Transverse colon (tissue), 4 donors: ENCODE data around the gene HBEGF.

Source experiments
- CTCF ChIP-seq, 5 experiments: fragments of 200-600 bp in 3 of 5; fragments of 450-650 bp in 2 of 5; sonication (generic) in 3 of 5; IDR thresholded peaks; 1 replicate in 2 of 5; 2 replicates in 3 of 5; pipeline ENCODE4 v1.5.1; 2016 to 2017; ENCODE audit warnings: antibody characterized with exemption in 5 of 5, inconsistent platforms in 3 of 5, mild to moderate bottlenecking in 2 of 5, moderate library complexity in 1 of 5
- EP300 ChIP-seq: sonication (generic); formaldehyde crosslinking; IDR thresholded peaks from one replicate; pipeline ENCODE4 v1.6.1; 2017; ENCODE audit warnings: antibody characterized with exemption, low read depth
- POLR2A ChIP-seq: fragments of 450-650 bp; IDR thresholded peaks from one replicate; pipeline ENCODE4 v1.6.1; 2016; ENCODE audit warnings: antibody characterized with exemption, mild to moderate bottlenecking, moderate library complexity
- POLR2AphosphoS5 ChIP-seq, 3 donors: sonication (generic); formaldehyde crosslinking; IDR thresholded peaks; one replicate each; pipeline ENCODE4 v1.6.1; 2016; ENCODE audit warnings: antibody characterized with exemption in 3 of 3

- TF ChIP-seq POLR2A: no peak
- TF ChIP-seq POLR2AphosphoS5 (IDR thresholded peaks at IDR 0.05): no peak
- TF ChIP-seq CTCF (IDR thresholded peaks at IDR 0.05): peak in 1 of 5 experiments; percentile 18
- TF ChIP-seq EP300: no peak
Observed at GRCh38 chr5:140358738-140359310, 12.4 kb upstream of the HBEGF start.
